ENCODE measurements around the gene EPC2.

DNA sequence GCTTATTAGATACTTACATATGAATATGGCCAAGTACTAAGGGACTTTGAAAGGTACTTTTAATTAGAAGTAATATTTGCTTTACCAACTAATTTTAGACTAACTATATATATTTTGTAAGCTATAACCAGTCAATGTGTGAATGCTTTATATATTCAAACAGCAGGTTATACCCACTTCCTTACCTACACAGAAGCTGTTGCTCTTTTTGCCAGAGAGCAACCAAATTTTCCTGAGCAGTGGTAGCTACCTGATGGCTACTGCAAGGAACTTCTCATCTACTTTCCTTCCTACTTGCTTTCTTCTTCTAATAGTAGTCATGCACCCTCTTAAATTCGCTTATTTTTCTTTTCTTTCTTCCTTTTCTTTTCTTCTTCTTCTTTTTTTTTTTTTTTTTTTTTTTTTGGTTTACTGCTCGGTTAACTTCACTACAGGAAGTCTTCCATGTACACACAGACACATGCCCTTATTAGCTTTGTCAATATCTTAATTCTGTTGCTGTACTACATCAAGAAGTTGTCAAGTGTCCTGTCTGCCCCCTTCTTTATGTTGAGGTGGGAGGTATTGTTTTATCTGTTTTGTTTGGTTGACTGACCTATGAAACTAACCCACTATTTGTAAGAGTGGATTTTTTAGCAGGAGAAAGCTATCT lies 95.0 kb downstream of the EPC2 start:
- TF ChIP-seq, protein P1, sequence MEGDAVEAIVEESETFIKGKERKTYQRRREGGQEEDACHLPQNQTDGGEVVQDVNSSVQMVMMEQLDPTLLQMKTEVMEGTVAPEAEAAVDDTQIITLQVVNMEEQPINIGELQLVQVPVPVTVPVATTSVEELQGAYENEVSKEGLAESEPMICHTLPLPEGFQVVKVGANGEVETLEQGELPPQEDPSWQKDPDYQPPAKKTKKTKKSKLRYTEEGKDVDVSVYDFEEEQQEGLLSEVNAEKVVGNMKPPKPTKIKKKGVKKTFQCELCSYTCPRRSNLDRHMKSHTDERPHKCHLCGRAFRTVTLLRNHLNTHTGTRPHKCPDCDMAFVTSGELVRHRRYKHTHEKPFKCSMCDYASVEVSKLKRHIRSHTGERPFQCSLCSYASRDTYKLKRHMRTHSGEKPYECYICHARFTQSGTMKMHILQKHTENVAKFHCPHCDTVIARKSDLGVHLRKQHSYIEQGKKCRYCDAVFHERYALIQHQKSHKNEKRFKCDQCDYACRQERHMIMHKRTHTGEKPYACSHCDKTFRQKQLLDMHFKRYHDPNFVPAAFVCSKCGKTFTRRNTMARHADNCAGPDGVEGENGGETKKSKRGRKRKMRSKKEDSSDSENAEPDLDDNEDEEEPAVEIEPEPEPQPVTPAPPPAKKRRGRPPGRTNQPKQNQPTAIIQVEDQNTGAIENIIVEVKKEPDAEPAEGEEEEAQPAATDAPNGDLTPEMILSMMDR (conservative IDR thresholded peaks at IDR 0.05) = no peak
- no peak for TF ChIP-seq ZFX (IDR thresholded peaks at IDR 0.05)

Measured in C4-2B (cell line).